ENCODE data around the gene MRPL49. TPM values are rescaled to one million over a fixed set of nuclear protein-coding genes. Genes with fewer than 3 reads are reported as not detected.

Gene MRPL49
- polyA plus RNA-seq, 2 of the 4 experiments (the other 2 are of a cell fraction), result 55.5 to 65.5 TPM

DNA sequence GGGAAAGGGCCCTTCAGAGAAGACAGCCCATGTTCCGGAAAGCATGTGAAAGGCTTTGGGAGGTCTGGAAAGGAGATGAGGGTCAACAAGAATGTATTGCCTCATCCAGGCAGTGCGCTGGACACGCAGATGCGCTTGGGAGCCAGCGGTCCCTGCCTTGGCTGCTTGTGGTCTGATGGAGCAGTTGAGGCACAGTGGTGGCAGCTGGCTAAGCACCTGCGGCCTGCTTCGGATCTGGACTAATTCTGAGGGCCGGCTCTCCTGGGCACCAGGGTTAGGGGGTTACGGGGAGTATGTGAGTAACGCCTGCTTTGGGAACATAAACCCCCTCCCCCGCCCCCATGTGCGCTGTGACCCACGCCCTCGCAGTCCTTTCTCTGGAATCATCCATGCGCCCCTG is 15.0 kb upstream of the MRPL49 start:
- FAIRE-seq (no peak), DNase-seq (ENCODE audit: low read depth in 1 of 2, low spot score in 1 of 2) (no peak), ATAC-seq (no peak)
- Histone ChIP-seq H3K9me3 (no peaks in the 10 kb centered on the region), H3K27ac (no peak overlapping the region), H3K4me3 (no peak overlapping the region), H3K4me1 (peaks cover 12% of the 10 kb centered on the region; the same call in 2 of the 3 replicates), H3K4me2 (no peak overlapping the region)
- TF ChIP-seq CBX2 (IDR thresholded peaks at IDR 0.05; ENCODE audit: borderline replicate concordance, low read depth) (no peak), MAZ (IDR thresholded peaks at IDR 0.05; ENCODE audit: borderline replicate concordance, low read depth, low read length) (no peak), ZFP36 (IDR thresholded peaks at IDR 0.05; ENCODE audit: borderline replicate concordance, partially characterized antibody) (no peak), PHF8 (IDR thresholded peaks at IDR 0.05; ENCODE audit: borderline replicate concordance, low read depth) (no peak), EHF (CRISPR knock-in tag; IDR thresholded peaks at IDR 0.05) (no peak)
- CTCF ChIA-PET, result interaction anchor here (0.6 to 6.6 kb wide), 3 partner anchors 11 to 64 kb away, joined by 3 to 153 read pairs (median 62); partner anchors contain the start of genes FAU, MRPL49, VPS51 and ZNHIT2
- POLR2A ChIA-PET, result no interaction called here
- 94% methylated on average over 14 of the region's 15 CpGs for WGBS (ENCODE audit: missing lambda C conversion rate)

DNA sequence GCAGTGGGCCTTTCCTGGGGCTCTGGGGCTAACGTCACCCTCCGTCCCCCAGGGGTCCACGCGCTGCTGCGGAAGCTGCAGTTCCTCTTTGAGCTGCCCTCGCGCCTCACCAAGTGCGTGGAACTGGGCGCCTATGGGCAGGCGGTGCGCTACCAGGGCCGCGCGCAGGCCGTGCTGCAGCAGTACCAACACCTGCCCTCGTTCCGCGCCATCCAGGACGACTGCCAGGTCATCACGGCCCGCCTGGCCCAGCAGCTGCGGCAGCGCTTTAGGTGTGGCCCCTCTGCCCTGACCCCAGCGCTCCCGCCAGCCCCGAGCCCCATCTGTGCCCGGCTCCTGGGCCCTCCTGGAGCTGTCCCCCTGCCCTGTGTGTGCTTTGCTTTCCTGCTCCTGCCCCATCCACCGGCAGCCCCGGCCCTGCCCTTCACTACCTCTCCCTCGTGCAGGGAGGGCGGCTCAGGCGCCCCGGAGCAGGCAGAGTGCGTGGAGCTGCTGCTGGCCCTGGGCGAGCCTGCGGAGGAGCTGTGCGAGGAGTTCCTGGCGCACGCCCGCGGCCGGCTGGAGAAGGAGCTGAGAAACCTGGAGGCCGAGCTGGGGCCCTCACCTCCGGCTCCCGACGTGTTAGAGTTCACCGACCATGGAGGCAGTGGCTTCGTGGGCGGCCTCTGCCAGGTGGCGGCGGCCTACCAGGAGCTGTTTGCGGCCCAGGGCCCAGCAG is 14.2 kb upstream of the MRPL49 start:
- Histone ChIP-seq H3K4me2 (no peak overlapping the region), H3K9me3 (no peaks in the 10 kb centered on the region), H3K27ac (no peak overlapping the region), H3K4me1 (peaks cover 15% of the 10 kb centered on the region; the same call in 2 of the 3 replicates), H3K4me3 (no peak overlapping the region)
- ChIA-PET POLR2A (interaction anchor here (0.9 to 1.0 kb wide), 2 partner anchors 10 to 14 kb away, joined by 3 to 4 read pairs; partner anchors contain the start of genes FAU, MRPL49 and ZNHIT2), CTCF (interaction anchor here (0.6 to 6.6 kb wide), 10 partner anchors 12 to 261 kb away, joined by 3 to 153 read pairs (median 4); partner anchors contain the start of genes ARL2, FAU, MRPL49 and VPS51)
- DNase-seq (ENCODE audit: low read depth in 1 of 2, low spot score in 1 of 2), result no peak
- FAIRE-seq, result no peak
- 94% methylated on average over 27 of the region's 52 CpGs for WGBS (ENCODE audit: missing lambda C conversion rate)
- TF ChIP-seq ZSCAN20 (CRISPR knock-in tag; IDR thresholded peaks at IDR 0.05), result no peak
- TF ChIP-seq POLR2AphosphoS2 (conservative IDR thresholded peaks at IDR 0.05; ENCODE audit: low read length), result no peak
- TF ChIP-seq FOXS1 (CRISPR knock-in tag; IDR thresholded peaks at IDR 0.05), result no peak
- TF ChIP-seq TP53 (CRISPR knock-in tag; IDR thresholded peaks at IDR 0.05), result no peak
- no peak for TF ChIP-seq TFCP2L1 (CRISPR knock-in tag; IDR thresholded peaks at IDR 0.05)
- TF ChIP-seq KDM5A (IDR thresholded peaks at IDR 0.05), result no peak
- no peak for TF ChIP-seq RCOR1 (IDR thresholded peaks at IDR 0.05; ENCODE audit: low read depth, low read length)
- TF ChIP-seq, protein P1, sequence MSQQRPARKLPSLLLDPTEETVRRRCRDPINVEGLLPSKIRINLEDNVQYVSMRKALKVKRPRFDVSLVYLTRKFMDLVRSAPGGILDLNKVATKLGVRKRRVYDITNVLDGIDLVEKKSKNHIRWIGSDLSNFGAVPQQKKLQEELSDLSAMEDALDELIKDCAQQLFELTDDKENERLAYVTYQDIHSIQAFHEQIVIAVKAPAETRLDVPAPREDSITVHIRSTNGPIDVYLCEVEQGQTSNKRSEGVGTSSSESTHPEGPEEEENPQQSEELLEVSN (IDR thresholded peaks at IDR 0.05; ENCODE audit: borderline replicate concordance, low read depth), result no peak
- TF ChIP-seq, protein P2, sequence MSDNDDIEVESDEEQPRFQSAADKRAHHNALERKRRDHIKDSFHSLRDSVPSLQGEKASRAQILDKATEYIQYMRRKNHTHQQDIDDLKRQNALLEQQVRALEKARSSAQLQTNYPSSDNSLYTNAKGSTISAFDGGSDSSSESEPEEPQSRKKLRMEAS (IDR thresholded peaks at IDR 0.05), result no peak
- TF ChIP-seq, protein P3, sequence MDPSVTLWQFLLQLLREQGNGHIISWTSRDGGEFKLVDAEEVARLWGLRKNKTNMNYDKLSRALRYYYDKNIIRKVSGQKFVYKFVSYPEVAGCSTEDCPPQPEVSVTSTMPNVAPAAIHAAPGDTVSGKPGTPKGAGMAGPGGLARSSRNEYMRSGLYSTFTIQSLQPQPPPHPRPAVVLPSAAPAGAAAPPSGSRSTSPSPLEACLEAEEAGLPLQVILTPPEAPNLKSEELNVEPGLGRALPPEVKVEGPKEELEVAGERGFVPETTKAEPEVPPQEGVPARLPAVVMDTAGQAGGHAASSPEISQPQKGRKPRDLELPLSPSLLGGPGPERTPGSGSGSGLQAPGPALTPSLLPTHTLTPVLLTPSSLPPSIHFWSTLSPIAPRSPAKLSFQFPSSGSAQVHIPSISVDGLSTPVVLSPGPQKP (IDR thresholded peaks at IDR 0.05; ENCODE audit: low read depth, low read length), result no peak
- no peak for TF ChIP-seq RARB (CRISPR knock-in tag; IDR thresholded peaks at IDR 0.05)
- TF ChIP-seq, protein P4, sequence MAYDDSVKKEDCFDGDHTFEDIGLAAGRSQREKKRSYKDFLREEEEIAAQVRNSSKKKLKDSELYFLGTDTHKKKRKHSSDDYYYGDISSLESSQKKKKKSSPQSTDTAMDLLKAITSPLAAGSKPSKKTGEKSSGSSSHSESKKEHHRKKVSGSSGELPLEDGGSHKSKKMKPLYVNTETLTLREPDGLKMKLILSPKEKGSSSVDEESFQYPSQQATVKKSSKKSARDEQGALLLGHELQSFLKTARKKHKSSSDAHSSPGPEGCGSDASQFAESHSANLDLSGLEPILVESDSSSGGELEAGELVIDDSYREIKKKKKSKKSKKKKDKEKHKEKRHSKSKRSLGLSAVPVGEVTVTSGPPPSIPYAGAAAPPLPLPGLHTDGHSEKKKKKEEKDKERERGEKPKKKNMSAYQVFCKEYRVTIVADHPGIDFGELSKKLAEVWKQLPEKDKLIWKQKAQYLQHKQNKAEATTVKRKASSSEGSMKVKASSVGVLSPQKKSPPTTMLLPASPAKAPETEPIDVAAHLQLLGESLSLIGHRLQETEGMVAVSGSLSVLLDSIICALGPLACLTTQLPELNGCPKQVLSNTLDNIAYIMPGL (CRISPR knock-in tag; IDR thresholded peaks at IDR 0.05; ENCODE audit: borderline replicate concordance), result no peak
- no peak for TF ChIP-seq CBX8 (IDR thresholded peaks at IDR 0.05)
- no peak for ATAC-seq
